Trophoblast cell (in vitro differentiated cells and primary cell): ENCODE data around the gene ASTN2.

Experiments used
- DNase-seq, 2 donors: peaks; one replicate each; pipeline ENCODE4 v3.0.0-alpha.2; 2016
- H2AFZ ChIP-seq: 2 replicates; pipeline ENCODE4 v1.6.1; 2013; ENCODE audit warnings: low read length, moderate library complexity, mild to moderate bottlenecking; ENCODE audit not compliant: insufficient read depth, poor library complexity
- H2AK5ac ChIP-seq: 2 replicates; pipeline ENCODE4 v1.6.1; 2013; ENCODE audit warnings: mild to moderate bottlenecking, low read length
- H2BK120ac ChIP-seq: 2 replicates; pipeline ENCODE4 v1.6.1; 2013; ENCODE audit warnings: low read length, mild to moderate bottlenecking, moderate library complexity; ENCODE audit not compliant: insufficient read depth, poor library complexity
- H2BK12ac ChIP-seq: 2 replicates; pipeline ENCODE4 v1.6.1; 2013; ENCODE audit warnings: mild to moderate bottlenecking, low read length, moderate library complexity
- H2BK5ac ChIP-seq: 2 replicates; pipeline ENCODE4 v1.6.1; 2013; ENCODE audit warnings: low read length, low read depth, moderate library complexity, mild to moderate bottlenecking; ENCODE audit not compliant: poor library complexity
- H3K14ac ChIP-seq: 2 replicates; pipeline ENCODE4 v1.6.1; 2013; ENCODE audit warnings: mild to moderate bottlenecking, low read length
- H3K18ac ChIP-seq: 2 replicates; pipeline ENCODE4 v1.6.1; 2013; ENCODE audit warnings: mild to moderate bottlenecking, low read length
- H3K23ac ChIP-seq: 2 replicates; pipeline ENCODE4 v1.6.1; 2013; ENCODE audit warnings: low read length
- H3K27ac ChIP-seq: 2 replicates; pipeline ENCODE4 v1.5.1; 2013; ENCODE audit warnings: low read depth, mild to moderate bottlenecking, inconsistent platforms, low read length, moderate library complexity
- H3K27me3 ChIP-seq: 2 replicates; pipeline ENCODE4 v1.6.1; 2013; ENCODE audit warnings: inconsistent platforms, mild to moderate bottlenecking, low read length, moderate library complexity; ENCODE audit not compliant: insufficient read depth
- H3K36me3 ChIP-seq, 2 experiments: 1 replicate in 1 of 2; 2 replicates in 1 of 2; pipeline ENCODE4 v1.6.1; 2013; ENCODE audit warnings: low read length in 2 of 2, mild to moderate bottlenecking in 2 of 2, moderate library complexity in 1 of 2; ENCODE audit not compliant: insufficient read depth in 2 of 2, control insufficient read depth in 1 of 2
- H3K4ac ChIP-seq: 2 replicates; pipeline ENCODE4 v1.6.1; 2013; ENCODE audit warnings: low read depth, mild to moderate bottlenecking, low read length, moderate library complexity
- H3K4me1 ChIP-seq, 2 experiments: 1 replicate in 1 of 2; 2 replicates in 1 of 2; pipeline ENCODE4 v1.6.1; 2013; ENCODE audit warnings: low read length in 2 of 2, mild to moderate bottlenecking in 2 of 2, moderate library complexity in 1 of 2; ENCODE audit not compliant: insufficient read depth in 2 of 2, control insufficient read depth in 1 of 2
- H3K4me2 ChIP-seq: 2 replicates; pipeline ENCODE4 v1.6.1; 2013; ENCODE audit warnings: inconsistent platforms, mild to moderate bottlenecking, low read length, moderate library complexity
- H3K4me3 ChIP-seq: 2 replicates; pipeline ENCODE4 v1.5.1; 2013; ENCODE audit warnings: mild to moderate bottlenecking, low read depth, low read length, inconsistent platforms
- H3K79me1 ChIP-seq: one replicate; pipeline ENCODE4 v1.6.1; 2013; ENCODE audit warnings: low read length
- H3K79me2 ChIP-seq: 2 replicates; pipeline ENCODE4 v1.6.1; 2013; ENCODE audit warnings: low read length, mild to moderate bottlenecking; ENCODE audit not compliant: control insufficient read depth, insufficient read depth, poor library complexity
- H3K9ac ChIP-seq: 2 replicates; pipeline ENCODE4 v1.6.1; 2013; ENCODE audit warnings: mild to moderate bottlenecking, low read length
- H3K9me3 ChIP-seq: 2 replicates; pipeline ENCODE4 v1.6.1; 2013; ENCODE audit warnings: low read depth, mild to moderate bottlenecking, control low read depth, inconsistent platforms, low read length; ENCODE audit not compliant: insufficient read depth
- H4K12ac ChIP-seq: 2 replicates; pipeline ENCODE4 v1.6.1; 2013; ENCODE audit warnings: low read depth, mild to moderate bottlenecking, low read length, moderate library complexity
- H4K8ac ChIP-seq: 2 replicates; pipeline ENCODE4 v1.6.1; 2013; ENCODE audit warnings: low read depth, mild to moderate bottlenecking, low read length, moderate library complexity
- H4K91ac ChIP-seq: one replicate; pipeline ENCODE4 v1.6.1; 2013; ENCODE audit warnings: low read depth, mild to moderate bottlenecking, low read length, moderate library complexity
- WGBS: extraction: QIAGEN DNeasy Blood & Tissue Kit; methylation state at CpG from one replicate; pipeline ENCODE4 v1.1.7; 2013; ENCODE audit warnings: missing lambda C conversion rate; ENCODE audit not compliant: insufficient read length, insufficient coverage; ENCODE audit errors: extremely low coverage; 5-methylcytosine and 5-hydroxymethylcytosine counted together

The ASTN2 gene

GRCh38 chr9:116753389-116753788 lies 661.5 kb downstream of the ASTN2 start:
- WGBS = no CpG with 5 or more reads among the region's 1 CpG
- H3K23ac ChIP-seq = no peak overlapping the region
- H2AFZ ChIP-seq = no peak overlapping the region
- H2BK120ac ChIP-seq = no peak overlapping the region
- no peak overlapping the region for H3K4me3 ChIP-seq
- DNase-seq = no peak
- no peaks in the 10 kb centered on the region for H3K36me3 ChIP-seq
- no peak overlapping the region for H2BK5ac ChIP-seq
- no peaks in the 10 kb centered on the region for H3K4me1 ChIP-seq
- no peaks in the 10 kb centered on the region for H3K79me2 ChIP-seq
- no peak overlapping the region for H4K8ac ChIP-seq
- no peak overlapping the region for H3K27ac ChIP-seq
- no peaks in the 10 kb centered on the region for H3K79me1 ChIP-seq
- no peak overlapping the region for H3K18ac ChIP-seq
- no peak overlapping the region for H4K91ac ChIP-seq
- no peaks in the 10 kb centered on the region for H3K9me3 ChIP-seq
- H4K12ac ChIP-seq = no peak overlapping the region
- H3K14ac ChIP-seq = no peak overlapping the region
- H3K4ac ChIP-seq = no peak overlapping the region
- H2AK5ac ChIP-seq = no peak overlapping the region
- H3K9ac ChIP-seq = no peak overlapping the region
- no peak overlapping the region for H2BK12ac ChIP-seq
- no peak overlapping the region for H3K4me2 ChIP-seq
- no peaks in the 10 kb centered on the region for H3K27me3 ChIP-seq

DNA sequence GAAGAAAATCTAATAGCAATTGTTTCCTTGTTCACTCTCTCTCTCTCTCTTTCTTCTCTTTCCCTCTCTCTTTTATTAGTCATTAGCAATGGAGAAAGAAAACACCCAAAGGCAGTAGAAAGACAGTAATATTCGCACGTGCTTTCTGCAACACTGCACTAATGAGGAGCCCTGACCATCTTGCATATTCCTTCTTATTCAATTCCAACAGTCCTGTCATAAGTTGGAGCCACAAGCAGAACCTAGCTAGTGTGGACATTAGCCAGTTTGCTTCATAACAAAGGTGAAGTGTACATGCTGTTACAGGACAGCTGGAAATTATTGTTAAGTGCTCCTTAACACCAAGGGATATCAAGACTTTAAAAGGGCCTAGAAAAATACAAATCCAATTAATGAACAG lies 664.3 kb downstream of the ASTN2 start:
- H3K18ac ChIP-seq = no peak overlapping the region
- H3K4me1 ChIP-seq = no peaks in the 10 kb centered on the region
- H3K23ac ChIP-seq = no peak overlapping the region
- H3K79me2 ChIP-seq = no peaks in the 10 kb centered on the region
- no peak overlapping the region for H3K9ac ChIP-seq
- H2BK5ac ChIP-seq = no peak overlapping the region
- DNase-seq = no peak
- H3K4ac ChIP-seq = no peak overlapping the region
- no peak overlapping the region for H2BK120ac ChIP-seq
- H3K4me2 ChIP-seq = no peak overlapping the region
- WGBS = no CpG with 5 or more reads among the region's 2 CpGs
- no peak overlapping the region for H3K4me3 ChIP-seq
- no peaks in the 10 kb centered on the region for H3K36me3 ChIP-seq
- no peaks in the 10 kb centered on the region for H3K79me1 ChIP-seq
- H3K27ac ChIP-seq = no peak overlapping the region
- no peak overlapping the region for H4K91ac ChIP-seq
- H4K12ac ChIP-seq = no peak overlapping the region
- no peak overlapping the region for H2BK12ac ChIP-seq
- H2AK5ac ChIP-seq = no peak overlapping the region
- no peak overlapping the region for H4K8ac ChIP-seq
- H3K14ac ChIP-seq = no peak overlapping the region
- no peaks in the 10 kb centered on the region for H3K9me3 ChIP-seq
- H2AFZ ChIP-seq = no peak overlapping the region
- no peaks in the 10 kb centered on the region for H3K27me3 ChIP-seq

DNA sequence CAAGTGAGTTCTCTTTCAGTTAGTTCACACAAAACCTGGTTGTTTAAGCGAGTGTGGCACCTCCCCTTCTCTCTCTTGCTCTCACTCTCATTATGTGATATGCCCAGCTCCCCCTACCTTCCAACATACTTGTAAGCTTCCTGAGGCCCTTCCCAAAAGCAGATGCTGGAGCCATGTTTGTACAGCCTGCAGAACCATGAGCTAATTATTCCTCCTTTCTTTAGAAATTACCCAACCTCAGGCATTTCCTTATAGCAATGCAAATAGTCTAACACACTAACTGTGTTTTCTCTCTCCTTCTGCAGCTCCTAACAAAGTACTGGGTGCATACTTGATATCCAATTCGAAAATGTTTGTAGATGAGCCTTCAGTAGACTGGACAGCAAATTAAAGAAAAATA lies 665.1 kb downstream of the ASTN2 start:
- H3K4me2 ChIP-seq = no peak overlapping the region
- H4K91ac ChIP-seq = no peak overlapping the region
- no peak overlapping the region for H2AK5ac ChIP-seq
- no peaks in the 10 kb centered on the region for H3K4me1 ChIP-seq
- H3K27me3 ChIP-seq = no peaks in the 10 kb centered on the region
- H4K8ac ChIP-seq = no peak overlapping the region
- no peaks in the 10 kb centered on the region for H3K9me3 ChIP-seq
- no CpG with 5 or more reads among the region's 2 CpGs for whole genome bisulfite sequencing
- no peak overlapping the region for H4K12ac ChIP-seq
- H3K14ac ChIP-seq = no peak overlapping the region
- H2BK5ac ChIP-seq = no peak overlapping the region
- H3K9ac ChIP-seq = no peak overlapping the region
- H3K18ac ChIP-seq = no peak overlapping the region
- no peak overlapping the region for H3K4me3 ChIP-seq
- H2BK120ac ChIP-seq = no peak overlapping the region
- no peak for DNase-seq
- H3K36me3 ChIP-seq = no peaks in the 10 kb centered on the region
- no peak overlapping the region for H3K27ac ChIP-seq
- H2AFZ ChIP-seq = no peak overlapping the region
- no peaks in the 10 kb centered on the region for H3K79me2 ChIP-seq
- no peak overlapping the region for H2BK12ac ChIP-seq
- H3K23ac ChIP-seq = no peak overlapping the region
- H3K79me1 ChIP-seq = no peaks in the 10 kb centered on the region
- no peak overlapping the region for H3K4ac ChIP-seq

- no peaks in the 10 kb centered on the region for H3K9me3 ChIP-seq
- H3K14ac ChIP-seq = no peak overlapping the region
- H3K79me1 ChIP-seq = no peaks in the 10 kb centered on the region
- H3K4ac ChIP-seq = no peak overlapping the region
- no peak overlapping the region for H3K4me3 ChIP-seq
- WGBS = no CpG with 5 or more reads among the region's 3 CpGs
- H3K27me3 ChIP-seq = no peaks in the 10 kb centered on the region
- H3K36me3 ChIP-seq = no peaks in the 10 kb centered on the region
- no peaks in the 10 kb centered on the region for H3K4me1 ChIP-seq
- H3K4me2 ChIP-seq = no peak overlapping the region
- H4K8ac ChIP-seq = no peak overlapping the region
- H3K18ac ChIP-seq = no peak overlapping the region
- no peak overlapping the region for H3K27ac ChIP-seq
- H4K12ac ChIP-seq = no peak overlapping the region
- DNase-seq = no peak
- no peak overlapping the region for H3K23ac ChIP-seq
- H2BK120ac ChIP-seq = no peak overlapping the region
- H2AFZ ChIP-seq = no peak overlapping the region
- no peak overlapping the region for H2AK5ac ChIP-seq
- no peak overlapping the region for H2BK12ac ChIP-seq
- no peak overlapping the region for H2BK5ac ChIP-seq
- H3K79me2 ChIP-seq = no peaks in the 10 kb centered on the region
- H3K9ac ChIP-seq = no peak overlapping the region
- no peak overlapping the region for H4K91ac ChIP-seq
Observed at GRCh38 chr9:116749176-116749575, 665.7 kb downstream of the ASTN2 start.
